ENCODE data around the gene FTO.

DNA sequence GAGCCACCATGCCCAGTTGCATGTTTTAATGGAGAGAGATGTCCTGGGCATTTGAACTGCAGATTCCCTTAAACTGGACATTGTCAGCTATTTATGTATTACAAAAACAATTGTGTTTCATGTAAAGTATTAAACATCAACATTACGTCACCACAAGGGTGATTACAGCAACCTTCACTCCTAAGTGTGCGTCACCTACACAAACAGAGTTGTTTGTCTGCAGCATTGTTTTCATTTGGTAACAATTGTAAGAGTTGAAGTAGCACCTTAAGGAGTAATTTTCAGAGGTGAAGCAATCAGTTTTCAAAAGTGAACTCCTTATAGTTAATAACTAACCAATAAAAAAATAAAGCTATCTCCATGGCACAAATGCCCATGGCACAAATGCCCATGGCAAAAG is 311.2 kb downstream of the FTO start:
- TF ChIP-seq EZH2 (IDR thresholded peaks at IDR 0.05) (no peak), POLR2AphosphoS5 (IDR thresholded peaks at IDR 0.05; ENCODE audit: borderline replicate concordance, low read depth, low read length) (no peak)

All from SK-N-MC (cell line).